GM23338 (cell line): ENCODE results near the gene OR4K2. TPM values are rescaled to one million over a fixed set of nuclear protein-coding genes. Genes with fewer than 3 reads are reported as not detected.
"Not testable (repeated sequence)": the region's sequence is repeated elsewhere in the genome, so short reads cannot be mapped to it uniquely, and the experiment has no call there.

ENCODE experiments used
- ATAC-seq: fragments of 200-7000 bp; cut with Tn5 transposase; 3 replicates; pipeline ENCODE4 v1.9.1; 2020
- DNase-seq: peaks from one replicate; pipeline ENCODE4 v3.0.0-alpha.2; 2015; ENCODE audit warnings: low spot score
- H2AFZ ChIP-seq: fragments of 200-600 bp; sonication (generic); 2 replicates; pipeline ENCODE4 v1.8.0; 2016; ENCODE audit warnings: antibody characterized with exemption, mild to moderate bottlenecking, moderate library complexity
- H3F3A ChIP-seq: fragments of 200-600 bp; sonication (generic); replicated peaks from 2 replicates; pipeline ENCODE4 v1.8.0; 2017; ENCODE audit warnings: antibody characterized with exemption, mixed run types, low read depth
- H3K27ac ChIP-seq: fragments of 200-600 bp; sonication (generic); 2 replicates; pipeline ENCODE4 v1.6.1; 2016; ENCODE audit warnings: low read depth
- H3K27me3 ChIP-seq: fragments of 200-600 bp; sonication (generic); 2 replicates; pipeline ENCODE4 v1.8.0; 2016; ENCODE audit warnings: mild to moderate bottlenecking, mixed run types, moderate library complexity; ENCODE audit not compliant: insufficient read depth
- H3K36me3 ChIP-seq: fragments of 200-600 bp; sonication (generic); 2 replicates; pipeline ENCODE4 v1.8.0; 2016; ENCODE audit warnings: mild to moderate bottlenecking; ENCODE audit not compliant: insufficient read depth
- H3K4me1 ChIP-seq: fragments of 200-600 bp; sonication (generic); 2 replicates; pipeline ENCODE4 v1.8.0; 2016; ENCODE audit warnings: mild to moderate bottlenecking, moderate library complexity; ENCODE audit not compliant: insufficient read depth
- H3K4me2 ChIP-seq: fragments of 200-600 bp; sonication (generic); 2 replicates; pipeline ENCODE4 v1.7.1; 2017; ENCODE audit warnings: mixed run types
- H3K4me3 ChIP-seq: fragments of 200-600 bp; sonication (generic); 2 replicates; pipeline ENCODE4 v1.6.1; 2016; ENCODE audit warnings: mixed run types
- H3K79me2 ChIP-seq: fragments of 200-600 bp; sonication (generic); replicated peaks from 2 replicates; pipeline ENCODE4 v1.8.0; 2017; ENCODE audit warnings: mild to moderate bottlenecking; ENCODE audit not compliant: insufficient read depth
- H3K9me2 ChIP-seq: fragments of 200-600 bp; sonication (generic); 2 replicates; pipeline ENCODE4 v1.8.0; 2017; ENCODE audit not compliant: insufficient read depth
- H4K20me1 ChIP-seq: fragments of 200-600 bp; sonication (generic); replicated peaks from 2 replicates; pipeline ENCODE4 v1.8.0; 2017; ENCODE audit warnings: mild to moderate bottlenecking; ENCODE audit not compliant: insufficient read depth
- H3K27ac Mint-ChIP-seq: 2 replicates; pipeline ENCODE4 v1.8.0; 2020; ENCODE audit warnings: inconsistent platforms, mild to moderate bottlenecking, moderate library complexity, mixed read lengths
- H3K27me3 Mint-ChIP-seq: 3 replicates; pipeline ENCODE4 v1.8.0; 2022; ENCODE audit warnings: low read depth, mild to moderate bottlenecking, moderate library complexity, mixed read lengths, inconsistent platforms; ENCODE audit not compliant: insufficient read depth, poor library complexity
- H3K36me3 Mint-ChIP-seq: 3 replicates; pipeline ENCODE4 v1.8.0; 2021; ENCODE audit warnings: low read depth, mild to moderate bottlenecking, inconsistent platforms, moderate library complexity, mixed read lengths
- H3K4me1 Mint-ChIP-seq: 3 replicates; pipeline ENCODE4 v1.8.0; 2020; ENCODE audit warnings: mild to moderate bottlenecking, inconsistent platforms, mixed read lengths
- H3K4me3 Mint-ChIP-seq: 3 replicates; pipeline ENCODE4 v1.8.0; 2021; ENCODE audit warnings: moderate library complexity, mild to moderate bottlenecking, inconsistent platforms, mixed read lengths
- H3K9me3 Mint-ChIP-seq: 3 replicates; pipeline ENCODE4 v1.8.0; 2020; ENCODE audit warnings: moderate library complexity, mild to moderate bottlenecking, inconsistent platforms, mixed read lengths
- CREB1 ChIP-seq: fragments of 250-450 bp; sonication (Bioruptor Pico); IDR thresholded peaks from 2 replicates; pipeline ENCODE4 v1.5.0; 2020; ENCODE audit warnings: low read depth, mild to moderate bottlenecking, moderate library complexity
- CTCF ChIP-seq, 2 experiments: fragments of 200-600 bp in 1 of 2; sonication (generic) in 1 of 2; conservative IDR thresholded peaks; 2 replicates each; pipeline versions ENCODE4 v1.5.1 to v1.6.1; 2016 to 2017; ENCODE audit warnings: antibody characterized with exemption in 2 of 2, low read depth in 2 of 2, mild to moderate bottlenecking in 2 of 2, moderate library complexity in 1 of 2
- ETS1 ChIP-seq: IDR thresholded peaks from 2 replicates; pipeline ENCODE4 v1.6.1; 2016; ENCODE audit warnings: antibody characterized with exemption
- EZH2phosphoT487 ChIP-seq: fragments of 200-600 bp; sonication (generic); IDR thresholded peaks from one replicate; pipeline ENCODE4 v1.8.1; 2018; ENCODE audit warnings: antibody characterized with exemption; ENCODE audit not compliant: unreplicated experiment
- NANOG ChIP-seq: IDR thresholded peaks from 2 replicates; pipeline ENCODE4 v1.6.1; 2016; ENCODE audit warnings: antibody characterized with exemption, borderline replicate concordance
- POLR2AphosphoS5 ChIP-seq: IDR thresholded peaks from 2 replicates; pipeline ENCODE4 v1.6.1; 2016; ENCODE audit warnings: antibody characterized with exemption, low read depth
- REST ChIP-seq: IDR thresholded peaks from one replicate; pipeline ENCODE4 v1.6.1; 2018; ENCODE audit warnings: antibody characterized with exemption; ENCODE audit not compliant: unreplicated experiment
- STAT1 ChIP-seq: IDR thresholded peaks from one replicate; pipeline ENCODE4 v1.6.1; 2016; ENCODE audit warnings: antibody characterized with exemption; ENCODE audit not compliant: unreplicated experiment
- ZNF462 ChIP-seq: fragments of 250-450 bp; sonication (Bioruptor Pico); IDR thresholded peaks from 2 replicates; pipeline ENCODE4 v1.5.0; 2020; ENCODE audit warnings: mild to moderate bottlenecking, moderate library complexity
- polyA plus RNA-seq: library from polyadenylated mRNA; unstranded; fragments of >200 nt; fragmentation: Nextera tagmentation; extraction: Ambion mirVana; gene quantifications from 2 replicates; pipeline ENCODE4 v1.2.1, GENCODE V29; 2016
- total RNA-seq: library from RNA; depleted of rRNA; stranded (reverse); fragments of >200 nt; shearing (Covaris generic); gene quantifications from 2 replicates; pipeline ENCODE4 v1.2.3, GENCODE V29; 2014

OR4K2 gene
- total and polyA plus RNA-seq, 2 experiments from 2014 or later: not detected

- not testable (repeated sequence) for H3K4me3 ChIP-seq, ATAC-seq, H3K9me3 Mint-ChIP-seq
Measured at GRCh38 chr14:19827626-19828244, 47.2 kb upstream of the OR4K2 start.

GRCh38 chr14:19828314-19828713, 46.6 kb upstream of the OR4K2 start:
- no peak overlapping the region for H2AFZ ChIP-seq
- H3K4me3 ChIP-seq: no peak overlapping the region
- H3K4me2 ChIP-seq: no peak overlapping the region
- Mint-ChIP-seq H3K4me3 (no peak overlapping the region), H3K27ac (no peak overlapping the region), H3K27me3 (no peaks in the 10 kb centered on the region), H3K4me1 (no peaks in the 10 kb centered on the region), H3K9me3 (no peaks in the 10 kb centered on the region; the same call in 1 of the 3 replicates), H3K36me3 (peaks cover 26% of the 10 kb centered on the region; the same call in 2 of the 3 replicates)
- ATAC-seq: no peak
- no peaks in the 10 kb centered on the region for H3F3A ChIP-seq
- H3K9me2 ChIP-seq: no peaks in the 10 kb centered on the region
- no peaks in the 10 kb centered on the region for H3K79me2 ChIP-seq
- no peak for DNase-seq
- no peak overlapping the region for H3K27ac ChIP-seq
- no peaks in the 10 kb centered on the region for H4K20me1 ChIP-seq
- H3K36me3 ChIP-seq: peaks cover 10% of the 10 kb centered on the region; the same call in 1 of the 2 replicates
- H3K27me3 ChIP-seq: no peaks in the 10 kb centered on the region
- H3K4me1 ChIP-seq: no peaks in the 10 kb centered on the region
- TF ChIP-seq NANOG: no peak
- TF ChIP-seq STAT1: no peak
- no peak for TF ChIP-seq ETS1
- TF ChIP-seq REST: no peak
- TF ChIP-seq POLR2AphosphoS5: no peak
- TF ChIP-seq ZNF462: no peak
- no peak for TF ChIP-seq EZH2phosphoT487
- TF ChIP-seq CTCF (conservative IDR thresholded peaks at IDR 0.05; ENCODE audit: low read depth in 2 of 2): no peak
- no peak for TF ChIP-seq CREB1 (CRISPR knock-in tag)

More at GRCh38 chr14:19827626-19828244, 47.2 kb upstream of the OR4K2 start:
- H3K4me1 Mint-ChIP-seq, H3K4me1 ChIP-seq, H3K27ac ChIP-seq, H3K4me2 ChIP-seq, H3F3A ChIP-seq, DNase-seq, H3K27me3 ChIP-seq, H3K4me3 Mint-ChIP-seq, H3K27me3 Mint-ChIP-seq, H2AFZ ChIP-seq, H4K20me1 ChIP-seq, H3K79me2 ChIP-seq, H3K27ac Mint-ChIP-seq, H3K9me2 ChIP-seq: not testable (repeated sequence)
- H3K36me3 ChIP-seq: peaks cover 11% of the 10 kb centered on the region; the same call in 1 of the 2 replicates
- H3K36me3 Mint-ChIP-seq: peaks cover 22% of the 10 kb centered on the region; the same call in 2 of the 3 replicates
